HG03558 (cell line): Measurements from ENCODE around the gene HCN3.
"Not testable (repeated sequence)": the region's sequence is repeated elsewhere in the genome, so short reads cannot be mapped to it uniquely, and the experiment has no call there.

Experiments used
- ATAC-seq: cut with Tn5 transposase; IDR thresholded peaks from one replicate; pipeline ENCODE4 v1.9.1; 2021; ENCODE audit warnings: moderate number of reproducible peaks; ENCODE audit not compliant: unreplicated experiment; ENCODE audit errors: extremely low read depth

Gene HCN3

DNA sequence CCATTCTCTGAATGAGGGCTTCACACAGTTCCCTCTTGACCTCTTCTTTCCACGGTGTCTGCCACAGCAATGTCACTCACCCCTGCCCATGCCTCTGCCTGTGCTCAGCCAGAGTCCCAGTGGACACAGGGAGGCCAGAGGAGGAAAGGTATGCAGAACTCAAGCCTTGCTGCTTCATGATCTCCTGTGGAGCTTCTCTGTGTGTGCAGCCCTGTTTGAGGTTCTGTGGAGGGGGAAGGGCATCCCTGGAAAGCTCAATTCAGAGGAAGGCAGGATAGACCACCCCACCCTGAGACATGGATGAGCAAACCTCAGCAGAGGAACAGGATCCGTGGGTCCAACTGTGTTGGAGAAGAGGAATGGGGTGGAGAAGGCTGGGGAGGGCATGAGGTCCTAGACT is 2.0 kb downstream of the HCN3 start:
- ATAC-seq = no peak

- no peak for ATAC-seq
These were observed 5.3 kb downstream of the HCN3 start for GRCh38 chr1:155282488-155283091.

DNA sequence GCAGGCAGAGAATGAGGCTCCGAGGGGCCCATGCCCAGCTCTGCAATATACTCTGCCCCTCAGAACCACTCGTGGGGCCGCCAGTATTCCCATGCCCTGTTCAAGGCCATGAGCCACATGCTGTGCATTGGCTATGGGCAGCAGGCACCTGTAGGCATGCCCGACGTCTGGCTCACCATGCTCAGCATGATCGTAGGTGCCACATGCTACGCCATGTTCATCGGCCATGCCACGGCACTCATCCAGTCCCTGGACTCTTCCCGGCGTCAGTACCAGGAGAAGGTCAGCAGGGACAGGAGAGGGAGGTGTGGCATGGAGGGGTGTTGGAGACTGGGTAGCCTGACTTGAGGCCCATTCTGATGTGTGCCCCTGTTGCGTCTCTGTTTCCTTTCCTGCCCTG is 7.2 kb downstream of the HCN3 start:
- ATAC-seq = no peak

DNA sequence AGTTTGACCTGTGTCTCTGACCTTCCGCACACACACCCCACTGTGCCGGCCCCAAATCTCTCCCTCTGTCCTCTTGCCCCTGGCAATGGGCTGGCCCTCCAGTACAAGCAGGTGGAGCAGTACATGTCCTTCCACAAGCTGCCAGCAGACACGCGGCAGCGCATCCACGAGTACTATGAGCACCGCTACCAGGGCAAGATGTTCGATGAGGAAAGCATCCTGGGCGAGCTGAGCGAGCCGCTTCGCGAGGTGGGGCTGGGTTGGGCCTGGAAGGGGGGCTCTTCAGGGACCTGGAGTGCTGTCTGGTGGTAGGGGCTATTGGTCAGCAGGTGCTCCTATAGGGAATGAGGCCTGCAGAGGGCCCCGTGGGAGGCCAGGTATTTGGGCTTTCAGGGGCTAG is 7.8 kb downstream of the HCN3 start:
- ATAC-seq = no peak

GRCh38 chr1:155285631-155286044 is 8.4 kb downstream of the HCN3 start:
- no peak for ATAC-seq

DNA sequence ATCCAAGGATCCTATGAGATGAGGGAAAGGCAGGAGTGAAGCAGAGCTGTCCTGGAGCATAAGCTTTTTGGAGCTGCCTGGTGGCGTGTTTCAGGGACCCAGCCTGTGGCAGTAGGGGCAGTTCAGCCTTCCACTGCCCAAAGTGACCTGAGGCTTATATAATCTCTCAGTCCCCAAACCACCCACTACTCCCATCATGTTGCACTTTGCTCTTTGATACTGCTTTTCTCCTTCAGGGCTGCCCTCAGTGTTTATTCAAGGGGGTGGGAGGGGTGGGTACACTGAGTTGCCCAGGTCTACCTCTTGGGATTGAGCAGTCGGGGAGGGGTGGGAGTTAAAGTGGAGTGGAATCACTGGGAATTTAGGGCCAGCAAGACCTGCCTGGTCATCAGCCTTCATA is 9.3 kb downstream of the HCN3 start:
- no peak for ATAC-seq

- ATAC-seq = no peak
These were observed 10.8 kb downstream of the HCN3 start for GRCh38 chr1:155287987-155288543.

- not testable (repeated sequence) for ATAC-seq
These were observed 13.7 kb downstream of the HCN3 start for GRCh38 chr1:155291006-155291405.

DNA sequence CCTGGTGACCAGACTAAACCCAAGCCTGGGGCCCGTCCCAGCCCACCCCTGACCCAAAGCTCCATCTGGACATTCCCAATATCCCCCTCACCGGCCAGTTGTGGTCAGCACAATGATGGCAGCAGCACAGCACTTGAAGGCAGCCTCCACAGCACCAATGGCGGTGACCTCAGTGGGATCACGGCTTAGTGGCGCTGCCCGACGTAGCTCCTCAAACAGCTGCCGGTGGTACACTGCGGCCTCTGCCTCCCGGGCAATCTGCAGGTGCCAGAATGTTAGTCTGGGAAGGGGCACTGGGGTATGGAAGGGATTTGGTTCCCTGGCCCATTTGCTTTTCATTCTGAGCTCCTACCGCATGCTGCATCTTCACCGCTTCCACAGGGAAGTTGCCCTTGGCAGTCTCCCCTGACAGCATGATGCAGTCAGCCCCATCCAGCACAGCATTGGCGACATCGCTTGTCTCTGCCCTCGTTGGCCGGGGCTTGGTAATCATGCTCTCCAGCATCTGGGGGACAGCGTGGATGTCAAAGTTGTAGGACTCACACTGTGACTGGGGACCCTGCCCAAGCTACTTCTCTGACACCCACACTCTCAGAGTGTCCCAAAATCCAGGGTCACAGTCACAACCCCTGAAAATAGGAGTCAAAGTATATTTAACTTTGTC is 16.0 kb downstream of the HCN3 start:
- ATAC-seq = no peak

DNA sequence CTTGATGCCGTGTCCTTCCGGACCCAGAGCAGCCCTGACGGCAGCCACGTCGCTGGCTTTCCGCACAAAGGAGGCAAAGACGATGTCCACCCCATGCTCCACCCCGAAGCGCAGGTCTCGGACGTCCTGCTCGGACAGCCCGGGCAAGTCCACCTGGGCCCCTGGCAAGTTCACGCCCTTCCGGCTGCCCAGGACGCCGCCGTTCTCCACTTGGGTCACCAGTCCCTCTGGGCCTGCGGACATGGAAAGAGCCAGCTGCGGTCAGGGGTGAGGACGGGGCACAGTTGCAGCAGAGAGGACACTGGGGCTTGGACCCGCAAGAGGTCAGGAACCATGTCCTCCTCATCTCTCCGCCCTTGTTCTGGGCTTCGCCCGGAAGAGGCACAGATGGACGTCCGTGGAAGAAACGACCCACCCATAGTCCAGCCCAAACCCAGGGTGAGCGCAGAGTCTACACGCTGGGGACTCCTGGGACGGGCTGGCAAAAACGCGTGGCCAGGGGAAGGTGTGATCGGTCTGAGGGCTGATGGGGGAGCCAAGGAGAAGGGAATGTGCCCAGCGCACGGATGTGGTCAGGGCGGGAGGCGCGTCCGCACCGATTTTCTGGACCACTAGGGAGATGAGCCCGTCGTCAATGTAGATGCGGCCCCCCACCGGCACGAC is 17.4 kb downstream of the HCN3 start:
- no peak for ATAC-seq

GRCh38 chr1:155295183-155295941 is 18.1 kb downstream of the HCN3 start:
- ATAC-seq = no peak

DNA sequence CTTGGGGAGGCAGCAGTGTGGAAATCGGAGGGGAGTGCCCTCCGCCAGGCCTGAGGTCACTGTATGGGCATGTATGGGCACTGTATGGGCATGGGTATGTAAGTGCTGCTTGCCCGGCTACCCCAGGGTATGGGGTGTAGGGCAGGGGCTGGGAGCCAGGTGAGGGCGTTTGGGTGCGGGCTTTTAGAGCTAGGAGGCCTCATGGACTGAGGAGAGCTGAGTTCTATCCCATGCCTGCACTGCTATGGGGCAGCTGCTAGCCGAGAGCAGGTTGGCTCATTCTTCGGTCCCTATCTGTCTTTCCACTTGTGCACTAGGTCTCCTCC is 18.6 kb downstream of the HCN3 start:
- no peak for ATAC-seq

DNA sequence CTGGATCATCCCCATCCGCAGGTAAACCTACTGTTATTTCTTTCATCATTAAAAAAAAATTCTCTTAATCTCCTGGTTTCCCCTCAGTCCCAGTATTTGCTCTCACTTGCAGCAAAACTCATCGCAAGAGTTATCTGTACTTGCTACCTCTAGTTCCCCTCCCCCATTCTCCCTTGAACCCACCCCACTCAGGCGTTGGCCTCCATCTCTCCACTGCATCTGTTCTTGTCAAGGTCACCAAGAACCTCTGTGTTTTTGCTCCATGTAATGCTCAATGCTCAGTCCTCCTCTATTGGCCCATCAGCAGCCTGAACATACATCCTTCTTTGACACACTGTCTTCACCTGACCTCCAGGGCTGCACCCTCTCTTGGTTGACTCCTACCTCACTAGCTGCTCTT is 19.4 kb downstream of the HCN3 start:
- no peak for ATAC-seq

- ATAC-seq = no peak
These were observed 20.1 kb downstream of the HCN3 start for GRCh38 chr1:155297384-155297783.

GRCh38 chr1:155300024-155300423 is 22.8 kb downstream of the HCN3 start:
- ATAC-seq = no peak

- no peak for ATAC-seq
These were observed 23.5 kb downstream of the HCN3 start for GRCh38 chr1:155300553-155301329.

GRCh38 chr1:155301342-155301841 is 24.1 kb downstream of the HCN3 start, which contains the start of gene PKLR:
PKLR (minus strand) TSS chr1:155301438; CDS start chr1:155301395, 43 bp downstream.
- ATAC-seq = no peak

DNA sequence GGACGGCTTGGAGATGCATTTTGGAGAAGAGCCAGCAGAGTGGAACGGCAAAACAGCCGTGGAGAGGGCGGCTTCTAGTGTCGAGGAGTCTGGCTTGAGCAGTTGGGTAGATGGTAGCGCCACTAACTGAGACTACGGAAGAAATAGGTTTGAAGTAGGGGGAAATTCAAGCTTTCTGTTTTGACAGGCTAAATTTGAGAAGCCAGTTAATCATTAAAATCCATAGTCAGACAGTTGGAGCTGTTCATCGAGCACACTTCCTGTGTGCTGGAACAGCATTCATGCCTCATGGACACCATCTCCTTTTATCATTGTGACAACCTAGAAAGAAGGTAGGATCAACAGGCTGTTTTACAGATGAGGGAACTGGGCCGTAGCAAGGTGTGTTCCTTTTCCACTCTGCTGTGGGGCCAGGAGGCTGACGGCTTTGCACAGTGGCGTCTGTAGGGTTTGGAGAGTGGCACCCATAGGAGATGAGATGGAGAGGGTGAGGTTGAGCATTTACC is 27.3 kb downstream of the HCN3 start:
- ATAC-seq = no peak

GRCh38 chr1:155305881-155306391 is 28.7 kb downstream of the HCN3 start:
- ATAC-seq = no peak
